Liver (tissue), 3 donors: Measurements from ENCODE around the gene PPFIBP1.

ENCODE experiments used
- ATF3 ChIP-seq: IDR thresholded peaks from 2 replicates; pipeline ENCODE4 v1.6.1; 2016; ENCODE audit warnings: antibody characterized with exemption
- FOXA1 ChIP-seq: IDR thresholded peaks from 2 replicates; pipeline ENCODE4 v1.6.1; 2016; ENCODE audit warnings: antibody characterized with exemption
- FOXA2 ChIP-seq: IDR thresholded peaks from 2 replicates; pipeline ENCODE4 v1.6.1; 2016; ENCODE audit warnings: antibody characterized with exemption
- TAF1 ChIP-seq: conservative IDR thresholded peaks from 2 replicates; pipeline ENCODE4 v1.6.1; 2016; ENCODE audit warnings: antibody characterized with exemption, mild to moderate bottlenecking
- YY1 ChIP-seq: IDR thresholded peaks from 2 replicates; pipeline ENCODE4 v1.6.1; 2016; ENCODE audit warnings: antibody characterized with exemption, mild to moderate bottlenecking
- TF ChIP-seq, protein P1 (sequence below): fragments of 150-350 bp; IDR thresholded peaks from 2 replicates; pipeline ENCODE4 v1.5.1; 2017; ENCODE audit warnings: improper control_type of control experiment, low read depth, low read length; ENCODE audit not compliant: missing input control
- donor health status: healthy.
- donor health status: healthy.

GRCh38 chr12:27618836-27619235 lies 94.8 kb downstream of the PPFIBP1 start:
- TF ChIP-seq, protein P1, sequence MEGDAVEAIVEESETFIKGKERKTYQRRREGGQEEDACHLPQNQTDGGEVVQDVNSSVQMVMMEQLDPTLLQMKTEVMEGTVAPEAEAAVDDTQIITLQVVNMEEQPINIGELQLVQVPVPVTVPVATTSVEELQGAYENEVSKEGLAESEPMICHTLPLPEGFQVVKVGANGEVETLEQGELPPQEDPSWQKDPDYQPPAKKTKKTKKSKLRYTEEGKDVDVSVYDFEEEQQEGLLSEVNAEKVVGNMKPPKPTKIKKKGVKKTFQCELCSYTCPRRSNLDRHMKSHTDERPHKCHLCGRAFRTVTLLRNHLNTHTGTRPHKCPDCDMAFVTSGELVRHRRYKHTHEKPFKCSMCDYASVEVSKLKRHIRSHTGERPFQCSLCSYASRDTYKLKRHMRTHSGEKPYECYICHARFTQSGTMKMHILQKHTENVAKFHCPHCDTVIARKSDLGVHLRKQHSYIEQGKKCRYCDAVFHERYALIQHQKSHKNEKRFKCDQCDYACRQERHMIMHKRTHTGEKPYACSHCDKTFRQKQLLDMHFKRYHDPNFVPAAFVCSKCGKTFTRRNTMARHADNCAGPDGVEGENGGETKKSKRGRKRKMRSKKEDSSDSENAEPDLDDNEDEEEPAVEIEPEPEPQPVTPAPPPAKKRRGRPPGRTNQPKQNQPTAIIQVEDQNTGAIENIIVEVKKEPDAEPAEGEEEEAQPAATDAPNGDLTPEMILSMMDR = no peak
- TF ChIP-seq FOXA2 = no peak
- TF ChIP-seq FOXA1 = no peak
- no peak for TF ChIP-seq TAF1
- no peak for TF ChIP-seq YY1
- TF ChIP-seq ATF3 = no peak
